GM12878 (cell line): ENCODE results near the gene PLB1. TPM values are rescaled to one million over a fixed set of nuclear protein-coding genes. Genes with fewer than 3 reads are reported as not detected.

ENCODE experiments used
- ATAC-seq: fragments of 200-7000 bp; cut with Tn5 transposase; 3 replicates; pipeline ENCODE4 v1.9.1; 2020; ENCODE audit warnings: mild to moderate bottlenecking, moderate library complexity
- BruUV-seq: library from RNA; stranded (reverse); fragments of 400-500 nt; replicated peaks from 2 replicates; lab custom pipeline; 2021; lab: Mats Ljungman, UMichigan
- CTCF ChIA-PET: fragments of 300-600 bp; sonication (Branson Sonifier 250); formaldehyde crosslinking; extraction: SDS; loops from one replicate; lab custom pipeline; 2021; ENCODE audit warnings: inconsistent platforms; lab: Yijun Ruan, JAX
- POLR2A ChIA-PET: fragments of 350-600 bp; formaldehyde crosslinking; extraction: SDS; loops from one replicate; lab custom pipeline; 2021; ENCODE audit warnings: inconsistent platforms; lab: Charles Lee
- RAD21 ChIA-PET: fragments of 300-600 bp; sonication (Branson Sonifier 250); formaldehyde crosslinking; loops from one replicate; lab custom pipeline; 2023; ENCODE audit warnings: antibody characterized with exemption; ENCODE audit not compliant: unreplicated experiment; lab: Charles Lee
- SMC1A ChIA-PET: fragments of 300-600 bp; sonication (Branson Sonifier 250); formaldehyde crosslinking; loops from one replicate; lab custom pipeline; 2023; ENCODE audit not compliant: unreplicated experiment, uncharacterized antibody; lab: Charles Lee
- DNase-seq: peaks from one replicate; pipeline ENCODE4 v3.0.0-alpha.2; 2011; ENCODE audit warnings: low read depth, low spot score
- FAIRE-seq: peaks from 3 replicates; lab custom pipeline; 2011; peaks lifted over from hg19 to GRCh38; lab: Jason Lieb, UNC
- H2AFZ ChIP-seq: 2 replicates; pipeline ENCODE4 v1.6.0; 2011; ENCODE audit warnings: low read depth, low read length, control low read depth; ENCODE audit not compliant: control insufficient read depth
- H3K27ac ChIP-seq: 2 replicates; pipeline ENCODE4 v1.5.1; 2011; ENCODE audit warnings: control low read depth; ENCODE audit not compliant: control insufficient read depth, insufficient read depth
- H3K27me3 ChIP-seq, 2 experiments: replicated peaks in 1 of 2; 2 replicates each; pipeline versions ENCODE4 v1.6.0 to v1.6.1; 2011; ENCODE audit warnings: low read length in 1 of 2; ENCODE audit not compliant: control insufficient read depth in 2 of 2, insufficient read depth in 2 of 2
- H3K36me3 ChIP-seq, 2 experiments: 2 replicates each; pipeline ENCODE4 v1.5.1; 2011; ENCODE audit warnings: low read length in 1 of 2; ENCODE audit not compliant: control insufficient read depth in 2 of 2, insufficient read depth in 2 of 2
- H3K4me1 ChIP-seq: 2 replicates; pipeline ENCODE4 v1.6.1; 2011; ENCODE audit warnings: mild to moderate bottlenecking, low read length, moderate library complexity, mixed read lengths; ENCODE audit not compliant: control insufficient read depth, insufficient read depth
- H3K4me2 ChIP-seq: 2 replicates; pipeline ENCODE4 v1.6.0; 2011; ENCODE audit warnings: control low read depth; ENCODE audit not compliant: control insufficient read depth, insufficient read depth
- H3K4me3 ChIP-seq: fragments of 200-600 bp; sonication (generic); 2 replicates; pipeline ENCODE4 v1.5.1; 2016
- H3K79me2 ChIP-seq: 2 replicates; pipeline ENCODE4 v1.6.0; 2011; ENCODE audit warnings: low read length; ENCODE audit not compliant: control insufficient read depth, insufficient read depth
- H3K9ac ChIP-seq: 2 replicates; pipeline ENCODE4 v1.8.0; 2011; ENCODE audit warnings: low read length, control low read depth, mixed read lengths; ENCODE audit not compliant: control insufficient read depth, insufficient read depth
- H3K9me3 ChIP-seq: replicated peaks from 3 replicates; pipeline ENCODE4 v1.5.1; 2011; ENCODE audit warnings: mild to moderate bottlenecking, low read length; ENCODE audit not compliant: control insufficient read depth, insufficient read depth
- H4K20me1 ChIP-seq: 2 replicates; pipeline ENCODE4 v1.6.0; 2011; ENCODE audit not compliant: control insufficient read depth, insufficient read depth
- BRCA1 ChIP-seq: IDR thresholded peaks from 2 replicates; pipeline ENCODE4 v1.6.1; 2011; ENCODE audit warnings: low read depth, low read length, improper control_type of control experiment
- CBX5 ChIP-seq: sonication (generic); IDR thresholded peaks from 2 replicates; pipeline ENCODE4 v1.6.1; 2016; ENCODE audit warnings: low read depth, moderate library complexity, mild to moderate bottlenecking, inconsistent platforms
- CHD1 ChIP-seq: IDR thresholded peaks from 2 replicates; pipeline ENCODE4 v1.6.1; 2012; ENCODE audit warnings: low read depth, low read length, improper control_type of control experiment
- HDAC6 ChIP-seq: fragments of 200-600 bp; sonication (generic); IDR thresholded peaks from one replicate; pipeline ENCODE4 v1.8.0; 2017; ENCODE audit warnings: antibody characterized with exemption; ENCODE audit not compliant: unreplicated experiment
- NFIC ChIP-seq: IDR thresholded peaks from 2 replicates; pipeline ENCODE4 v1.6.1; 2012; ENCODE audit warnings: low read depth, mild to moderate bottlenecking, inconsistent platforms, low read length, moderate library complexity
- NR2C1 ChIP-seq: fragments of 450-650 bp; IDR thresholded peaks from 2 replicates; pipeline ENCODE4 v1.6.1; 2017; ENCODE audit warnings: antibody characterized with exemption, mild to moderate bottlenecking, moderate library complexity
- NRF1 ChIP-seq: conservative IDR thresholded peaks from 2 replicates; pipeline ENCODE4 v1.6.1; 2011; ENCODE audit warnings: mild to moderate bottlenecking, low read depth, low read length, improper control_type of control experiment
- RAD21 ChIP-seq: IDR thresholded peaks from 2 replicates; pipeline ENCODE4 v1.6.1; 2011; ENCODE audit warnings: mild to moderate bottlenecking, low read depth, low read length, moderate library complexity; ENCODE audit not compliant: insufficient read depth
- RCOR1 ChIP-seq: conservative IDR thresholded peaks from 2 replicates; pipeline ENCODE4 v1.6.1; 2012; ENCODE audit warnings: low read depth, low read length, improper control_type of control experiment
- SIN3A ChIP-seq: IDR thresholded peaks from 2 replicates; pipeline ENCODE4 v1.6.1; 2012; ENCODE audit warnings: low read depth, low read length, improper control_type of control experiment
- SREBF1 ChIP-seq: IDR thresholded peaks from 2 replicates; pipeline ENCODE4 v1.6.1; 2012; ENCODE audit warnings: mild to moderate bottlenecking, low read length
- SREBF2 ChIP-seq: IDR thresholded peaks from 2 replicates; pipeline ENCODE4 v1.6.1; 2012; ENCODE audit warnings: mild to moderate bottlenecking, low read length
- TAF1 ChIP-seq: IDR thresholded peaks from 2 replicates; pipeline ENCODE4 v1.6.1; 2011; ENCODE audit warnings: mild to moderate bottlenecking, low read depth, low read length, borderline replicate concordance
- TBL1XR1 ChIP-seq: IDR thresholded peaks from 2 replicates; pipeline ENCODE4 v1.6.1; 2012; ENCODE audit warnings: low read depth, low read length, improper control_type of control experiment
- YBX1 ChIP-seq: fragments of 450-650 bp; IDR thresholded peaks from 2 replicates; pipeline ENCODE4 v1.6.1; 2016; ENCODE audit warnings: antibody characterized with exemption
- ZBED1 ChIP-seq: IDR thresholded peaks from 2 replicates; pipeline ENCODE4 v1.6.1; 2016; ENCODE audit warnings: borderline replicate concordance
- ZSCAN29 ChIP-seq: fragments of 450-650 bp; IDR thresholded peaks from 2 replicates; pipeline ENCODE4 v1.6.1; 2017; ENCODE audit warnings: mild to moderate bottlenecking, moderate library complexity
- WGBS: methylation state at CpG from one replicate; pipeline ENCODE4 v1.1.6; 2016; ENCODE audit warnings: low lambda C conversion rate; ENCODE audit not compliant: insufficient replicate concordance, insufficient coverage; ENCODE audit errors: missing lambda C conversion rate; 5-methylcytosine and 5-hydroxymethylcytosine counted together
- in situ Hi-C: fragments of 300-500 bp; cut with MboI; formaldehyde crosslinking; loops from 9 replicates; pipeline ENCODE4 v1.14.3; 2018; ENCODE audit warnings: mixed read lengths
- intact Hi-C: fragments of 100-400 bp; cut with micrococcal nuclease; formaldehyde crosslinking; loops from one replicate; pipeline ENCODE4 v1.14.2; 2022; ENCODE audit not compliant: unreplicated experiment
- polyA plus RNA-seq, 11 experiments: library from polyadenylated mRNA; depleted of rRNA in 4 of 11; unstranded in 6 of 11; stranded (reverse) in 5 of 11; fragments of >200 nt; fragmentation: Nextera tagmentation in 4 of 11; fragmentation: Illumina TruSeq in 1 of 11; extraction: Ambion mirVana in 4 of 11; extraction: Trizol in 1 of 11; gene quantifications; 1 replicate in 1 of 11; 2 replicates in 10 of 11; pipeline versions ENCODE4 v1.2.1 to v1.2.3, GENCODE V29; 2011 to 2016; ENCODE audit warnings: inconsistent platforms in 2 of 11, missing spikeins in 2 of 11, low read depth in 1 of 11
- total RNA-seq, 4 experiments: library from RNA; depleted of rRNA in 3 of 4; stranded (reverse); fragments of >200 nt in 3 of 4; fragmentation: Illumina TruSeq in 1 of 4; extraction: Trizol in 1 of 4; gene quantifications; 2 replicates each; pipeline versions ENCODE4 v1.2.1 to v1.2.3, GENCODE V29; 2013 to 2021
- TF ChIP-seq, protein P1 (sequence below): IDR thresholded peaks from 2 replicates; pipeline ENCODE4 v1.6.1; 2011; ENCODE audit warnings: borderline replicate concordance, low read depth, mild to moderate bottlenecking, moderate library complexity, low read length; ENCODE audit not compliant: insufficient read depth, poor library complexity, severe bottlenecking
- TF ChIP-seq, protein P2 (sequence below), 3 experiments: IDR thresholded peaks in 2 of 3; conservative IDR thresholded peaks in 1 of 3; 2 replicates each; pipeline ENCODE4 v1.5.1; 2011; ENCODE audit warnings: low read depth in 3 of 3, low read length in 3 of 3, mild to moderate bottlenecking in 3 of 3, control low read depth in 2 of 3, moderate library complexity in 2 of 3, inconsistent platforms in 1 of 3, mixed read lengths in 1 of 3; ENCODE audit not compliant: control insufficient read depth in 2 of 3, insufficient read depth in 1 of 3; ENCODE audit errors: extremely low read depth in 1 of 3

Gene PLB1
- total and polyA plus RNA-seq, 10 of the 15 experiments (the other 5 are each of a cell fraction or from before 2014, with no cell fraction given): 0.03 to 0.49 (median 0.28) TPM

DNA sequence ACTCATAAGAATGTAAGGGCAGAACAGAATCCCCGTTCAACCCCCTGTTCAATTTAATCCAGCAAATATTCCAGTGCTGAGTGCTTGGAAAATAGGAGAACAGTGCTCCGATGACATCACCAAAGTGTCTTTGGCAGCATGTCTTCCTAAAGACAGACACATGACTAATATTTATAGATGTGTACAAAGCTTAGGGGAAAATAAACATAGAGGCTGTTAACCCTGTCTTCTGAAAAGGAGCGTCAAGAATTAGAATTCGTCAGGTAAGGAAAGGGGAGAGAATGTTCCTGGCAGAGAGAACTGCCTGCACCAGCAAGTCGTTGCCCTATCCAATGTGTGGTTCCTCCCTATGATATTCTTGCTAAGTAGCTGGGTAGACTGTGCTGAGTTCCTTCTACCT lies 72.7 kb downstream of the PLB1 start:
- RAD21 ChIA-PET: interaction anchor here (0.6 to 2.6 kb wide), 2 partner anchors 124 to 184 kb away, joined by 3 to 11 read pairs; partner anchors contain the start of gene PPP1CB
- Histone ChIP-seq H4K20me1 (no peaks in the 10 kb centered on the region), H3K4me1 (peaks cover 3% of the 10 kb centered on the region; the same call in 1 of the 2 replicates), H3K4me2 (no peak overlapping the region), H3K27ac (no peak overlapping the region), H2AFZ (no peak overlapping the region), H3K9me3 (no peaks in the 10 kb centered on the region), H3K79me2 (no peaks in the 10 kb centered on the region), H3K9ac (no peak overlapping the region), H3K27me3 (no peaks in the 10 kb centered on the region; a peak in 1 of 4 replicates), H3K4me3 (no peak overlapping the region), H3K36me3 (no peaks in the 10 kb centered on the region)
- FAIRE-seq (no peak), DNase-seq (no peak), ATAC-seq (no peak)
- no peak for TF ChIP-seq CBX5
- TF ChIP-seq NRF1: no peak
- no peak for TF ChIP-seq CHD1
- TF ChIP-seq SREBF2: no peak
- TF ChIP-seq, protein P1, sequence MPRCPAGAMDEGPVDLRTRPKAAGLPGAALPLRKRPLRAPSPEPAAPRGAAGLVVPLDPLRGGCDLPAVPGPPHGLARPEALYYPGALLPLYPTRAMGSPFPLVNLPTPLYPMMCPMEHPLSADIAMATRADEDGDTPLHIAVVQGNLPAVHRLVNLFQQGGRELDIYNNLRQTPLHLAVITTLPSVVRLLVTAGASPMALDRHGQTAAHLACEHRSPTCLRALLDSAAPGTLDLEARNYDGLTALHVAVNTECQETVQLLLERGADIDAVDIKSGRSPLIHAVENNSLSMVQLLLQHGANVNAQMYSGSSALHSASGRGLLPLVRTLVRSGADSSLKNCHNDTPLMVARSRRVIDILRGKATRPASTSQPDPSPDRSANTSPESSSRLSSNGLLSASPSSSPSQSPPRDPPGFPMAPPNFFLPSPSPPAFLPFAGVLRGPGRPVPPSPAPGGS: no peak
- no peak for TF ChIP-seq ZSCAN29
- TF ChIP-seq SIN3A: no peak
- TF ChIP-seq TAF1: no peak
- no peak for TF ChIP-seq RAD21
- TF ChIP-seq NR2C1: no peak
- no peak for TF ChIP-seq RCOR1
- no peak for TF ChIP-seq NFIC
- TF ChIP-seq SREBF1: no peak
- no peak for TF ChIP-seq ZBED1
- TF ChIP-seq BRCA1: no peak
- TF ChIP-seq, protein P2, sequence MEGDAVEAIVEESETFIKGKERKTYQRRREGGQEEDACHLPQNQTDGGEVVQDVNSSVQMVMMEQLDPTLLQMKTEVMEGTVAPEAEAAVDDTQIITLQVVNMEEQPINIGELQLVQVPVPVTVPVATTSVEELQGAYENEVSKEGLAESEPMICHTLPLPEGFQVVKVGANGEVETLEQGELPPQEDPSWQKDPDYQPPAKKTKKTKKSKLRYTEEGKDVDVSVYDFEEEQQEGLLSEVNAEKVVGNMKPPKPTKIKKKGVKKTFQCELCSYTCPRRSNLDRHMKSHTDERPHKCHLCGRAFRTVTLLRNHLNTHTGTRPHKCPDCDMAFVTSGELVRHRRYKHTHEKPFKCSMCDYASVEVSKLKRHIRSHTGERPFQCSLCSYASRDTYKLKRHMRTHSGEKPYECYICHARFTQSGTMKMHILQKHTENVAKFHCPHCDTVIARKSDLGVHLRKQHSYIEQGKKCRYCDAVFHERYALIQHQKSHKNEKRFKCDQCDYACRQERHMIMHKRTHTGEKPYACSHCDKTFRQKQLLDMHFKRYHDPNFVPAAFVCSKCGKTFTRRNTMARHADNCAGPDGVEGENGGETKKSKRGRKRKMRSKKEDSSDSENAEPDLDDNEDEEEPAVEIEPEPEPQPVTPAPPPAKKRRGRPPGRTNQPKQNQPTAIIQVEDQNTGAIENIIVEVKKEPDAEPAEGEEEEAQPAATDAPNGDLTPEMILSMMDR (IDR thresholded peaks at IDR 0.05 in 2 of 3, conservative IDR thresholded peaks at IDR 0.05 in 1 of 3; ENCODE audit: control insufficient read depth in 2 of 3, extremely low read depth in 1 of 3, insufficient read depth in 1 of 3, low read depth in 3 of 3, low read length in 3 of 3): no peak
- TF ChIP-seq HDAC6: no peak
- no peak for TF ChIP-seq TBL1XR1
- no peak for TF ChIP-seq YBX1
- POLR2A ChIA-PET: interaction anchor here (0.6 kb wide), 1 partner anchor 119 kb away, joined by 3 read pairs; no protein-coding TSS in a partner anchor
- intact Hi-C loops (loop anchor here (5.0 kb wide), 1 partner anchor 329 kb away; no protein-coding TSS in a partner anchor), in situ Hi-C loops (no loop called here)
- WGBS: 52% methylated on average over 5 of the region's 5 CpGs
- SMC1A ChIA-PET: interaction anchor here (0.9 to 3.7 kb wide), 2 partner anchors 24 to 26 kb away, joined by 3 to 22 read pairs; no protein-coding TSS in a partner anchor
- BruUV-seq: no TSS peak
- CTCF ChIA-PET: interaction anchor here (0.9 to 2.9 kb wide), 6 partner anchors 9 to 187 kb away, joined by 3 to 36 read pairs (median 6); no protein-coding TSS in a partner anchor
